Natural killer cell treated with Interleukin-12 subunit alpha and Interleukin-12 subunit beta and Interleukin-15 and Interleukin-18, amount 100 ng/mL, for 72 hours (primary cell): ENCODE results near the gene NOXA1. TPM values are rescaled to one million over a fixed set of nuclear protein-coding genes. Genes with fewer than 3 reads are reported as not detected.

Source experiments
- ATAC-seq, 2 donors: fragments of 150-1000 bp; cut with Tn5 transposase in 1 of 2; sonication (Bioruptor Pico), chemical (Tn5 transposase) in 1 of 2; 2 replicates each; pipeline ENCODE4 v1.10.0; 2021
- DNase-seq: peaks from one replicate; pipeline ENCODE4 v3.0.0; 2022; ENCODE audit warnings: low spot score
- H3K27ac Mint-ChIP-seq, 2 donors: 1 replicate in 1 of 2; 2 replicates in 1 of 2; pipeline ENCODE4 v1.8.0; 2022; ENCODE audit warnings: mixed read lengths in 2 of 2, mild to moderate bottlenecking in 1 of 2, moderate library complexity in 1 of 2
- H3K27me3 Mint-ChIP-seq, 2 donors: 1 replicate in 1 of 2; 2 replicates in 1 of 2; pipeline ENCODE4 v1.8.0; 2022; ENCODE audit warnings: mixed read lengths in 2 of 2
- H3K36me3 Mint-ChIP-seq: one replicate; pipeline ENCODE4 v1.8.0; 2022; ENCODE audit warnings: mixed read lengths
- H3K4me1 Mint-ChIP-seq, 2 donors: 1 replicate in 1 of 2; 2 replicates in 1 of 2; pipeline ENCODE4 v1.8.0; 2022; ENCODE audit warnings: low read depth in 2 of 2, mixed read lengths in 2 of 2, mild to moderate bottlenecking in 1 of 2
- H3K4me3 Mint-ChIP-seq: one replicate; pipeline ENCODE4 v1.8.0; 2022; ENCODE audit warnings: mixed read lengths
- H3K9me3 Mint-ChIP-seq: 2 replicates; pipeline ENCODE4 v1.8.0; 2022; ENCODE audit warnings: mixed read lengths
- total RNA-seq, 2 donors: library from RNA; stranded (reverse); gene quantifications; one replicate each; pipeline ENCODE4 v1.2.3, GENCODE V29; 2022

NOXA1 gene
- total RNA-seq, 2 donors from 2014 or later: 0.33 to 0.62 TPM

GRCh38 chr9:137393176-137394150 is 29.7 kb upstream of the NOXA1 start:
- Mint-ChIP-seq H3K27ac (no peak overlapping the region), H3K4me3 (no peak overlapping the region), H3K27me3 (no peaks in the 10 kb centered on the region), H3K36me3 (no peaks in the 10 kb centered on the region), H3K4me1 (peaks cover 0 to 6% of the 10 kb centered on the region in 2 donors), H3K9me3 (no peaks in the 10 kb centered on the region)
- no peak for ATAC-seq
- peak; percentile 8 for DNase-seq

- Mint-ChIP-seq H3K4me1 (peaks cover 6 to 7% of the 10 kb centered on the region in 2 donors), H3K4me3 (no peak overlapping the region), H3K9me3 (no peaks in the 10 kb centered on the region), H3K36me3 (no peaks in the 10 kb centered on the region), H3K27me3 (no peaks in the 10 kb centered on the region), H3K27ac (no peak overlapping the region)
- DNase-seq (no peak), ATAC-seq (no peak)
Measured at GRCh38 chr9:137394866-137395665, 28.1 kb upstream of the NOXA1 start.

GRCh38 chr9:137395666-137396010 is 27.6 kb upstream of the NOXA1 start:
- H3K36me3 Mint-ChIP-seq: no peaks in the 10 kb centered on the region
- no peak for DNase-seq
- H3K4me1 Mint-ChIP-seq: peaks cover 5 to 6% of the 10 kb centered on the region in 2 donors
- no peaks in the 10 kb centered on the region for H3K9me3 Mint-ChIP-seq
- no peak overlapping the region for H3K27ac Mint-ChIP-seq
- H3K4me3 Mint-ChIP-seq: no peak overlapping the region
- no peaks in the 10 kb centered on the region for H3K27me3 Mint-ChIP-seq
- no peak for ATAC-seq

- Mint-ChIP-seq H3K36me3 (no peaks in the 10 kb centered on the region), H3K4me3 (no peak overlapping the region), H3K9me3 (no peaks in the 10 kb centered on the region), H3K4me1 (peaks cover 5 to 6% of the 10 kb centered on the region in 2 donors), H3K27ac (no peak overlapping the region), H3K27me3 (no peaks in the 10 kb centered on the region)
- no peak for DNase-seq
- ATAC-seq: no peak
Measured at GRCh38 chr9:137396227-137396626, 27.0 kb upstream of the NOXA1 start.

- H3K27ac Mint-ChIP-seq: no peak overlapping the region
- DNase-seq: no peak
- H3K27me3 Mint-ChIP-seq: no peaks in the 10 kb centered on the region
- ATAC-seq: no peak
- H3K4me3 Mint-ChIP-seq: no peak overlapping the region
- H3K9me3 Mint-ChIP-seq: no peaks in the 10 kb centered on the region
- H3K4me1 Mint-ChIP-seq: peaks cover 5 to 6% of the 10 kb centered on the region in 2 donors
- H3K36me3 Mint-ChIP-seq: no peaks in the 10 kb centered on the region
Measured at GRCh38 chr9:137396634-137397367, 26.4 kb upstream of the NOXA1 start.

- Mint-ChIP-seq H3K4me3 (no peak overlapping the region), H3K36me3 (no peaks in the 10 kb centered on the region), H3K27ac (peak overlapping the region in 1 of 2 donors; percentile 19), H3K4me1 (peaks cover 6 to 9% of the 10 kb centered on the region in 2 donors), H3K27me3 (no peaks in the 10 kb centered on the region), H3K9me3 (no peaks in the 10 kb centered on the region)
- DNase-seq (no peak), ATAC-seq (peak in 1 of 2 donors; percentile 47)
Measured at GRCh38 chr9:137397675-137398423, 25.3 kb upstream of the NOXA1 start.

- Mint-ChIP-seq H3K36me3 (no peaks in the 10 kb centered on the region), H3K9me3 (no peaks in the 10 kb centered on the region), H3K27ac (no peak overlapping the region), H3K4me3 (no peak overlapping the region), H3K4me1 (peaks cover 6 to 9% of the 10 kb centered on the region in 2 donors), H3K27me3 (no peaks in the 10 kb centered on the region)
- DNase-seq: no peak
- ATAC-seq: no peak
Measured at GRCh38 chr9:137398561-137399468, 24.4 kb upstream of the NOXA1 start.

- H3K4me3 Mint-ChIP-seq: no peak overlapping the region
Measured at GRCh38 chr9:137402746-137403145, 20.4 kb upstream of the NOXA1 start.

GRCh38 chr9:137403269-137403668 is 19.9 kb upstream of the NOXA1 start:
- Mint-ChIP-seq H3K27ac (no peak overlapping the region), H3K27me3 (no peaks in the 10 kb centered on the region), H3K4me3 (no peak overlapping the region), H3K4me1 (peaks cover 9 to 14% of the 10 kb centered on the region in 2 donors), H3K9me3 (no peaks in the 10 kb centered on the region), H3K36me3 (no peaks in the 10 kb centered on the region)
- no peak for DNase-seq
- ATAC-seq: no peak

More at GRCh38 chr9:137402746-137403145, 20.4 kb upstream of the NOXA1 start:
- Mint-ChIP-seq H3K27ac (no peak overlapping the region), H3K9me3 (no peaks in the 10 kb centered on the region), H3K27me3 (no peaks in the 10 kb centered on the region), H3K36me3 (no peaks in the 10 kb centered on the region), H3K4me1 (peaks cover 9 to 14% of the 10 kb centered on the region in 2 donors)
- ATAC-seq (no peak), DNase-seq (no peak)

- peak; percentile 54 for DNase-seq
- no peak overlapping the region for H3K4me3 Mint-ChIP-seq
- no peaks in the 10 kb centered on the region for H3K36me3 Mint-ChIP-seq
- no peaks in the 10 kb centered on the region for H3K27me3 Mint-ChIP-seq
- ATAC-seq: no peak
- H3K27ac Mint-ChIP-seq: no peak overlapping the region
- H3K9me3 Mint-ChIP-seq: no peaks in the 10 kb centered on the region
- peaks cover 5 to 8% of the 10 kb centered on the region in 2 donors for H3K4me1 Mint-ChIP-seq
Measured at GRCh38 chr9:137404961-137405567, 18.1 kb upstream of the NOXA1 start.

GRCh38 chr9:137405677-137406081 is 17.5 kb upstream of the NOXA1 start:
- no peaks in the 10 kb centered on the region for H3K27me3 Mint-ChIP-seq
- no peaks in the 10 kb centered on the region for H3K9me3 Mint-ChIP-seq
- no peak overlapping the region for H3K27ac Mint-ChIP-seq
- DNase-seq (no peak), ATAC-seq (no peak)
- peak overlapping the region; percentile 48 for H3K4me3 Mint-ChIP-seq
- H3K36me3 Mint-ChIP-seq: no peaks in the 10 kb centered on the region
- H3K4me1 Mint-ChIP-seq: peaks cover 8 to 13% of the 10 kb centered on the region in 2 donors
